HEK293T (cell line): Measurements from ENCODE around the gene RABGAP1L.

ENCODE experiments used
- CTCF ChIA-PET: fragments of 350-600 bp; formaldehyde crosslinking; extraction: SDS; loops from one replicate; lab custom pipeline; 2021; ENCODE audit warnings: antibody characterized with exemption, inconsistent platforms; lab: Yijun Ruan, JAX
- POLR2A ChIA-PET: fragments of 350-600 bp; formaldehyde crosslinking; extraction: SDS; loops from one replicate; lab custom pipeline; 2020; ENCODE audit warnings: antibody characterized with exemption, inconsistent platforms; lab: Yijun Ruan, JAX
- DNase-seq: peaks from one replicate; pipeline ENCODE4 v3.0.0; 2012; ENCODE audit warnings: mixed read lengths; ENCODE audit errors: extremely low spot score
- ARNT ChIP-seq: fragments of 450-650 bp; IDR thresholded peaks from 2 replicates; pipeline ENCODE4 v1.6.1; 2017; ENCODE audit warnings: mild to moderate bottlenecking
- BHLHE40 ChIP-seq: fragments of 450-650 bp; IDR thresholded peaks from 2 replicates; pipeline ENCODE4 v1.6.1; 2016; ENCODE audit warnings: mild to moderate bottlenecking, moderate library complexity, borderline replicate concordance
- CTBP1 ChIP-seq: fragments of 450-650 bp; IDR thresholded peaks from 2 replicates; pipeline ENCODE4 v1.6.1; 2016; ENCODE audit warnings: borderline replicate concordance
- ELF4 ChIP-seq: fragments of 450-650 bp; IDR thresholded peaks from 2 replicates; pipeline ENCODE4 v1.6.1; 2017; ENCODE audit warnings: antibody characterized with exemption
- FOXA1 ChIP-seq: fragments of 450-650 bp; IDR thresholded peaks from 2 replicates; pipeline ENCODE4 v1.6.1; 2016; ENCODE audit warnings: mild to moderate bottlenecking
- FOXK2 ChIP-seq: fragments of 450-650 bp; IDR thresholded peaks from 2 replicates; pipeline ENCODE4 v1.6.1; 2016; ENCODE audit warnings: mild to moderate bottlenecking
- FOXM1 ChIP-seq: fragments of 450-650 bp; IDR thresholded peaks from 2 replicates; pipeline ENCODE4 v1.6.1; 2017; ENCODE audit warnings: mild to moderate bottlenecking, borderline replicate concordance
- HDGF ChIP-seq: fragments of 450-650 bp; IDR thresholded peaks from 2 replicates; pipeline ENCODE4 v1.6.1; 2017; ENCODE audit warnings: antibody characterized with exemption, borderline replicate concordance
- L3MBTL2 ChIP-seq: fragments of 450-650 bp; conservative IDR thresholded peaks from 2 replicates; pipeline ENCODE4 v1.6.1; 2016; ENCODE audit warnings: mild to moderate bottlenecking
- LEF1 ChIP-seq: fragments of 450-650 bp; IDR thresholded peaks from 2 replicates; pipeline ENCODE4 v1.6.1; 2017; ENCODE audit warnings: mild to moderate bottlenecking, borderline replicate concordance
- NFRKB ChIP-seq: fragments of 450-650 bp; IDR thresholded peaks from 2 replicates; pipeline ENCODE4 v1.6.1; 2016; ENCODE audit warnings: mild to moderate bottlenecking, moderate library complexity
- SP1 ChIP-seq: fragments of 450-650 bp; IDR thresholded peaks from 2 replicates; pipeline ENCODE4 v1.6.1; 2017
- SUZ12 ChIP-seq: fragments of 450-650 bp; IDR thresholded peaks from 2 replicates; pipeline ENCODE4 v1.6.1; 2016; ENCODE audit warnings: mild to moderate bottlenecking
- TARDBP ChIP-seq: fragments of 450-650 bp; IDR thresholded peaks from 2 replicates; pipeline ENCODE4 v1.6.1; 2016
- ZNF384 ChIP-seq: fragments of 450-650 bp; IDR thresholded peaks from 2 replicates; pipeline ENCODE4 v1.6.1; 2016
- TF ChIP-seq, protein P1 (sequence below): fragments of 450-650 bp; IDR thresholded peaks from 2 replicates; pipeline ENCODE4 v1.6.1; 2016

Gene RABGAP1L

GRCh38 chr1:174900317-174900716 is 741.0 kb downstream of the RABGAP1L start:
- TF ChIP-seq SUZ12 (no peak), BHLHE40 (no peak), FOXA1 (no peak), CTBP1 (no peak), TARDBP (no peak)
- CTCF ChIA-PET, result no interaction called here
- POLR2A ChIA-PET, result no interaction called here
- DNase-seq, result no peak

GRCh38 chr1:174902531-174903099 is 743.3 kb downstream of the RABGAP1L start:
- ChIA-PET POLR2A (no interaction called here), CTCF (no interaction called here)
- no peak for DNase-seq
- TF ChIP-seq FOXK2 (no peak), SUZ12 (no peak), LEF1 (no peak), FOXA1 (no peak), SP1 (no peak), L3MBTL2 (no peak)
- TF ChIP-seq, protein P1, sequence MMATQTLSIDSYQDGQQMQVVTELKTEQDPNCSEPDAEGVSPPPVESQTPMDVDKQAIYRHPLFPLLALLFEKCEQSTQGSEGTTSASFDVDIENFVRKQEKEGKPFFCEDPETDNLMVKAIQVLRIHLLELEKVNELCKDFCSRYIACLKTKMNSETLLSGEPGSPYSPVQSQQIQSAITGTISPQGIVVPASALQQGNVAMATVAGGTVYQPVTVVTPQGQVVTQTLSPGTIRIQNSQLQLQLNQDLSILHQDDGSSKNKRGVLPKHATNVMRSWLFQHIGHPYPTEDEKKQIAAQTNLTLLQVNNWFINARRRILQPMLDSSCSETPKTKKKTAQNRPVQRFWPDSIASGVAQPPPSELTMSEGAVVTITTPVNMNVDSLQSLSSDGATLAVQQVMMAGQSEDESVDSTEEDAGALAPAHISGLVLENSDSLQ, result no peak

- ChIA-PET POLR2A (no interaction called here), CTCF (no interaction called here)
- DNase-seq, result no peak
- no peak for TF ChIP-seq FOXK2
- TF ChIP-seq HDGF, result no peak
- no peak for TF ChIP-seq LEF1
- no peak for TF ChIP-seq FOXA1
- no peak for TF ChIP-seq SP1
- no peak for TF ChIP-seq ZNF384
- TF ChIP-seq FOXM1, result no peak
- no peak for TF ChIP-seq TARDBP
- no peak for TF ChIP-seq ARNT
- no peak for TF ChIP-seq CTBP1
- no peak for TF ChIP-seq SUZ12
- TF ChIP-seq, protein P1, result no peak
- no peak for TF ChIP-seq L3MBTL2
- no peak for TF ChIP-seq ELF4
Measured at GRCh38 chr1:174911606-174912005, 752.3 kb downstream of the RABGAP1L start.

- no peak for DNase-seq
- TF ChIP-seq ELF4 (no peak), LEF1 (no peak), NFRKB (no peak), CTBP1 (no peak), BHLHE40 (no peak), L3MBTL2 (no peak), ARNT (no peak)
- ChIA-PET POLR2A (no interaction called here), CTCF (no interaction called here)
Measured at GRCh38 chr1:174912264-174912663, 752.9 kb downstream of the RABGAP1L start.

- ChIA-PET POLR2A (no interaction called here), CTCF (interaction anchor here (0.6 kb wide), 1 partner anchor 12 kb away, joined by 3 read pairs; no protein-coding TSS in a partner anchor)
- TF ChIP-seq BHLHE40 (no peak), SP1 (no peak), L3MBTL2 (no peak), FOXM1 (no peak), NFRKB (no peak), SUZ12 (no peak), ARNT (no peak), FOXA1 (no peak), ZNF384 (no peak), FOXK2 (no peak), HDGF (no peak), CTBP1 (no peak), TARDBP (no peak), LEF1 (no peak), ELF4 (no peak)
- TF ChIP-seq, protein P1, result no peak
- no peak for DNase-seq
Measured at GRCh38 chr1:174913225-174913903, 754.0 kb downstream of the RABGAP1L start.

DNA sequence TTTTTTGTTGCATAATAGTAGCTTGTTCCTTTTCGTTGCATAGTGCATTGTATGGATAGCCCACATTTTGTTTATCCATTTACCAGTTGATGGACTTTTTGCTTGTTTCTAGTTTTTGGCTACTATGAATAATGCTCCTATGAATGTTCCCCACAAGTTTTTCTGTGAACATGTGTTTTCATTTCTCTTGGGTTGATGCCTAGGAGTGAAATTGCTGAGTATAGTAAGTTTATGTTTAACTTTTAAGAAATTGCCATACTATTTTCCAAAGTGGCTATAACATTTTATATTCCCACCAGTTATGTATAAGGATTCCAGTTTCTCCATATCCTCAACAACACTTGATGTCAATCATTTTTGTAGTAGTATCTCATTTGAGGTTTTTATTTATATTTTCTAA is 755.7 kb downstream of the RABGAP1L start:
- CTCF ChIA-PET, result no interaction called here
- POLR2A ChIA-PET, result no interaction called here
- TF ChIP-seq FOXK2 (no peak), ELF4 (no peak), FOXA1 (no peak), ARNT (no peak), FOXM1 (no peak), L3MBTL2 (no peak), LEF1 (no peak), SP1 (no peak), NFRKB (no peak), CTBP1 (no peak), BHLHE40 (no peak), HDGF (no peak)
- no peak for DNase-seq
